GM12865 (cell line): ENCODE results near the gene KIF3C.

Source experiments
- DNase-seq: peaks from one replicate; pipeline ENCODE4 v3.0.0; 2010; ENCODE audit warnings: low read depth
- H3K4me3 ChIP-seq: 2 replicates; pipeline ENCODE4 v1.5.1; 2011; ENCODE audit warnings: mild to moderate bottlenecking, low read depth, low read length, control low read depth
- CTCF ChIP-seq: IDR thresholded peaks from 2 replicates; pipeline ENCODE4 v1.5.1; 2011; ENCODE audit warnings: low read length, control low read depth, low read depth, inconsistent platforms; ENCODE audit not compliant: insufficient read depth; ENCODE audit errors: missing control alignments

Gene KIF3C

GRCh38 chr2:25895610-25896009 is 86.7 kb downstream of the KIF3C start:
- no peak overlapping the region for H3K4me3 ChIP-seq
- no peak for TF ChIP-seq CTCF
- no peak for DNase-seq

GRCh38 chr2:25895018-25895417 is 87.3 kb downstream of the KIF3C start:
- no peak for TF ChIP-seq CTCF
- H3K4me3 ChIP-seq = no peak overlapping the region
- no peak for DNase-seq

GRCh38 chr2:25894135-25894830 is 88.0 kb downstream of the KIF3C start:
- DNase-seq = no peak
- H3K4me3 ChIP-seq = no peak overlapping the region
- TF ChIP-seq CTCF = no peak

- H3K4me3 ChIP-seq = no peak overlapping the region
- no peak for DNase-seq
- no peak for TF ChIP-seq CTCF
Measured at GRCh38 chr2:25891672-25892071, 90.6 kb downstream of the KIF3C start.

- no peak for DNase-seq
- TF ChIP-seq CTCF = no peak
- H3K4me3 ChIP-seq = no peak overlapping the region
Measured at GRCh38 chr2:25887624-25888242, 94.6 kb downstream of the KIF3C start.

- DNase-seq = no peak
- TF ChIP-seq CTCF = no peak
- H3K4me3 ChIP-seq = no peak overlapping the region
Measured at GRCh38 chr2:25885933-25886332, 96.4 kb downstream of the KIF3C start.

- TF ChIP-seq CTCF = no peak
- no peak for DNase-seq
- H3K4me3 ChIP-seq = no peak overlapping the region
Measured at GRCh38 chr2:25881764-25882163, 100.5 kb downstream of the KIF3C start.
